ENCODE data around the gene RAD52. TPM values are rescaled to one million over a fixed set of nuclear protein-coding genes. Genes with fewer than 3 reads are reported as not detected.
A peak's percentile ranks its signal among the peaks of the same experiment; 100 is the strongest.

Gene RAD52
- total RNA-seq, 2 donors from 2014 or later = 10.5 to 13.5 TPM

DNA sequence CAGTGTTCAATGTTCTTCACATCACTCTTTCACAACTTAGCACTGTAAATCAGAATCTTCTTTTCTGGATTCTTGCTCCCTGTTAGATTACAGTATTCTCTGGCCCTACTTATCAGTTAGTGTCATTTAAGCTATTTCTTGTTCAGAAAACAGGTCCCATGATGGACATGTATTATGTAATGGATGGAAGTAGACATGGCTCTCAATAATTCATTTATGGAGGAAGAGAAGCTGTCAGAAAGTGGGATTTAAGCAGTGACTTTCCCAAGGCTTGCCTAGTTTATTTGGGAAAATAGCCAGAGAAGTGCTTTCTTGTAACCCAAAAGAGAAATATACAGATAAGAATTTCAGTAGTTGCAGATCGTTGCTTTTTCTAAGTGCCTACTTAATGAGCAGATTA is 43.2 kb upstream of the RAD52 start:
- H3K4me3 ChIP-seq = no peak overlapping the region
- no peaks in the 10 kb centered on the region for H3K9me3 ChIP-seq
- ATAC-seq (no peak), DNase-seq (no peak)
- no peaks in the 10 kb centered on the region for H3K36me3 ChIP-seq (replicated peaks in 1 of 2; ENCODE audit: insufficient read depth in 1 of 2, low read depth in 2 of 2)
- H3K4me1 ChIP-seq = peaks cover 39% of the 10 kb centered on the region
- TF ChIP-seq POLR2A (IDR thresholded peaks at IDR 0.05) = no peak
- TF ChIP-seq, protein P1, sequence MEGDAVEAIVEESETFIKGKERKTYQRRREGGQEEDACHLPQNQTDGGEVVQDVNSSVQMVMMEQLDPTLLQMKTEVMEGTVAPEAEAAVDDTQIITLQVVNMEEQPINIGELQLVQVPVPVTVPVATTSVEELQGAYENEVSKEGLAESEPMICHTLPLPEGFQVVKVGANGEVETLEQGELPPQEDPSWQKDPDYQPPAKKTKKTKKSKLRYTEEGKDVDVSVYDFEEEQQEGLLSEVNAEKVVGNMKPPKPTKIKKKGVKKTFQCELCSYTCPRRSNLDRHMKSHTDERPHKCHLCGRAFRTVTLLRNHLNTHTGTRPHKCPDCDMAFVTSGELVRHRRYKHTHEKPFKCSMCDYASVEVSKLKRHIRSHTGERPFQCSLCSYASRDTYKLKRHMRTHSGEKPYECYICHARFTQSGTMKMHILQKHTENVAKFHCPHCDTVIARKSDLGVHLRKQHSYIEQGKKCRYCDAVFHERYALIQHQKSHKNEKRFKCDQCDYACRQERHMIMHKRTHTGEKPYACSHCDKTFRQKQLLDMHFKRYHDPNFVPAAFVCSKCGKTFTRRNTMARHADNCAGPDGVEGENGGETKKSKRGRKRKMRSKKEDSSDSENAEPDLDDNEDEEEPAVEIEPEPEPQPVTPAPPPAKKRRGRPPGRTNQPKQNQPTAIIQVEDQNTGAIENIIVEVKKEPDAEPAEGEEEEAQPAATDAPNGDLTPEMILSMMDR (IDR thresholded peaks at IDR 0.05) = no peak
- intact Hi-C loops (cut with DNase I) = no loop called here
- peak overlapping the region in 1 of 4 donors; percentile 98 for H3K27ac ChIP-seq
- 9 to 19% methylated on average over 1 of the region's 1 CpG for WGBS, 2 donors
- no peaks in the 10 kb centered on the region for H3K27me3 ChIP-seq

DNA sequence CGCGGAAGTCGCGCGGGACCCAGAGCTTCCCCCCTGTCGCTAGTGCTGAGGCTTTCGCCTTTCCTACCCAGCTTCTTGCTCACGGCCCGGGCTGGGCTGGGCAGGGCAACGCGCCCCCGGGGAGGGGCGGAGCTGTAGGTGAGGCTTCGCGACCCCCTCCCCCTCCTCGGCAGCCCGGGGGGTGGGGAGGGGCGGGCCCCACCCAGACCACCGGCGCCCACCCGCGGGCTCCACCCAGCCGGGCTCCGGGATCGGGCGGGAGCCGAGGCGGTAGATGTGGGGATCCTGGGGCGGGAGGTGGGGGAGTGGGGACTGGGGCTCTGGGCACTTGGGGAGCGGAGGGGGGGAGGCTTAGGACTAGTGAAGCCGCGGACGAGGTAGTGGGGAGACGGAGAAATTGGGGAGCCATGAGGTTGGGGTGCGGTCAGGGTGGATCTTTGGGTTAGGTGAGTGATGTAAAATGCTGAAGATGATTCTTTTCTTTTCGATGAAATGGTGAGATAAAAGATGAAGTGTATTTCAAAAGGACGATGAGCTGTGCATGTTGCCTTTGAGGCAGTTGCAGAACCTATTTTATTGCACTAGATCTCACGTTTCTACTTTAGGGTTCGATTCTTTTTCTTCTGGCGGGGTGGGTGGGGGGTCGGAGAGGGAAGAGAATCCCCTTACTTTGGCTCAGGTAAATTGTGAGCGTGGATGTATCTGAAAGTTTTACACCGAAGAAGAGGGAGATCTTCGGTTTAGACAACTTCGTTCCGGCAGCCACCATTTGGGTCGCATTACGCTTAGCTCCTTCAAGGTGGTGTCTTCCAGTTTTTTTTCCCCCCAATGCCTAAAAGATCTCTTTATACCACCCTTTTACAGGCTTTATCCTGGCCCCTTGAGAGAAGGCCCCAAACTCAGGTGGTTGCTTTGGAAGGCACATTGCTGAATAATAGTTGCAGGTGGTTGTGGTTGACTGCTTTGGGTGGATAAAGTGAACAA is 42.1 kb upstream of the RAD52 start:
- peak; percentile 49 for ATAC-seq

DNA sequence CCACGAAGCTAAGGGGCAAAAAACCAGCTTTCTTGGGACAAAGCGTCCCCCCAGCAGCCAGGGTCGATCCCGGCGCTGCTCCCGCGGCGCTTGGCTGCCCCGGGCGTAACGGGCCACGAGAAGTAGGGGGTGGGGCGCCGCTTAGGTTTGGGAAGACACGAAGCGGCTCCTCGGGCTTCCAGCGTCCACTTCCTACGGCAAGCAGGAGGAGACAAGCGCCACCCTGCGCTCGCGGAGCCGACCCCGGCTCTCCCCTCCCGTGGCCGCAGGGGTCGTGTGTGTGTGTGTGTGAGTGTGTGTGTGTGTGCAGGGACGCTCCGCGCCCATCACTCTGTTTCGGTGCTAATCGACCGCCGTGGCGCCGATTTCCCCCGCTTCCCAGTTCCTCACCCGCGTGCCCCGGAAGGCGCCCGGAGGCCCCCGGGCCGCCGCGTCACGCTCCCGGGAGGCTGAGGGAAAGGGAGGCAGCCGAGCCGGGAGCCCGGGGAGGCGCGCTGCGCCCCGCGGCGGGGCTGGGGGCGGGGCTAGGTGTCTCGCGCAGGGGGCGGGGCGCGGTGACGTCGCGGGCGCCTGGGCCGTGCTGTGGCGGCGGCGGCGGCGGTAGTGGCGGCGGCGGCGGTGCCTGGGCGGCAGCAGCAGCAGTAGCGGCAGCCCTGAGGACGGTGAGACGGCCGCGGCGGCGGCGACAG is 41.3 kb upstream of the RAD52 start, which contains the start of gene ERC1:
Gene ERC1, plus strand, starts transcription at position 563 of the 689 bp plus-strand sequence. CDS start 36,681 bp downstream, outside the sequence.
- peak; percentile 87 to 93 (median 90) for DNase-seq
- TF ChIP-seq, protein P1 (IDR thresholded peaks at IDR 0.05) = peak in 2 of 7 experiments; percentile 6 to 17
- TF ChIP-seq POLR2A (IDR thresholded peaks at IDR 0.05) = peak; percentile 72 to 92 (median 91)
- 1% methylated on average over 38 of the region's 87 CpGs; no CpG with 5 or more reads in 1 of the 2 donors for WGBS, 2 donors

More for the DNA sequence above, 42.1 kb upstream of the RAD52 start:
- DNase-seq = no peak
- H3K27ac ChIP-seq = peak overlapping the region; percentile 87 to 99 (median 98)
- H3K36me3 ChIP-seq (replicated peaks in 1 of 2; ENCODE audit: insufficient read depth in 1 of 2, low read depth in 2 of 2) = no peaks in the 10 kb centered on the region
- H3K9me3 ChIP-seq = no peaks in the 10 kb centered on the region
- TF ChIP-seq, protein P1 (IDR thresholded peaks at IDR 0.05) = no peak
- peak in 1 of 3 donors; percentile 17 for TF ChIP-seq POLR2A (IDR thresholded peaks at IDR 0.05)
- 5 to 7% methylated on average over 20 to 30 of the region's 48 CpGs for WGBS, 2 donors
- peak overlapping the region; percentile 85 to 88 for H3K4me3 ChIP-seq
- H3K27me3 ChIP-seq = no peaks in the 10 kb centered on the region
- intact Hi-C loops (cut with DNase I) = no loop called here
- H3K4me1 ChIP-seq = peaks cover 39% of the 10 kb centered on the region

DNA sequence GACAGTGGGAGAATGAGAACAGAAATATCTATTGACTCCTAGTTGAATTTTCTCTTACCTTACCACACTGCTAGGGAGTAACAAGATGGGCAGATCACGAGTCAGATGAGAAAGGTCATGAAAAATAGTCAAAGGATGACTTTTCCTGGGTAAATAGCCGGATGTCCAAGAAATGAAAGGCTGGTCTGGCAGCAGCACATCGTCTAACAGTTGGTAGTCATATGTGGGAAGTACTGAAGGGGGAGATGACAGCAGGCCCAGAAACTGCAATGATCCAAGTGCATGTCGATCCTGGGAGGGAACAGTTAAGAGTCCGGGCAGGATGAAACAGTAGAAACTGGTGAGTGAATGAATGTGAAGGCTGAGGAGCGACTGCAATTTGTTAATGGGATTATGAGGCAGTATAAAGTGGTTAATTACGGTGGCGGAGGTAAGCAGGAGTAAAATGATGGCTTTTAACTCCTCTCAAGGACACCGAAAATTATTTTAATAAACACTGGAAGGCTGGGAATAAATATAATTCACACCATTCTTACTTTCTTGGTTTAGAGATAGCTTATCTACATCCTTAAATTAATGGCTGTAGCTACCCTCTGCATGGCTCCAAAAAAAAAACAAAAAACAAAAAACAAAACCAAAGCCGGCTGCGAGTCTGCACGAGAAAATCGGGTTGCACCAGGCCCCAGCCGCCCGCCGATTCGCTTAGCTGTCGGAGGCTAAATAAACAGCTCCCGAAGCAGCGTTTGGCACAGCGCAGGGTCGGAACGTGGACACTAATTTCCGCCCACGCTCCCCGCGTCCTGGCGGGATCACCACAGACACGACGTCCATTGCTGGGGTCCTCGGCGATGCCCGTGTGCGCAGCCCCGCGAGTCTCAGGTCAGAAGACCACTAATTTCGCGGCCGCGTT is 40.5 kb upstream of the RAD52 start:
- H3K27me3 ChIP-seq = no peaks in the 10 kb centered on the region
- WGBS, 2 donors = 1% methylated on average over 23 to 40 of the region's 40 CpGs
- no peak for TF ChIP-seq POLR2A (IDR thresholded peaks at IDR 0.05)
- TF ChIP-seq, protein P1 (IDR thresholded peaks at IDR 0.05) = no peak
- H3K27ac ChIP-seq = peak overlapping the region; percentile 87 to 99 (median 98)
- H3K4me3 ChIP-seq = peak overlapping the region; percentile 38 to 47
- H3K9me3 ChIP-seq = no peaks in the 10 kb centered on the region
- no peaks in the 10 kb centered on the region for H3K36me3 ChIP-seq (replicated peaks in 1 of 2; ENCODE audit: insufficient read depth in 1 of 2, low read depth in 2 of 2)
- DNase-seq (peak; percentile 71 to 79 (median 76)), ATAC-seq (peak; percentile 47)
- intact Hi-C loops (cut with DNase I) = no loop called here
- peaks cover 37% of the 10 kb centered on the region for H3K4me1 ChIP-seq

More for the DNA sequence above, 41.3 kb upstream of the RAD52 start, which contains the start of gene ERC1:
- H3K4me1 ChIP-seq = peaks cover 39% of the 10 kb centered on the region
- H3K27me3 ChIP-seq = no peaks in the 10 kb centered on the region
- intact Hi-C loops (cut with DNase I) = no loop called here
- ATAC-seq = peak; percentile 95
- no peaks in the 10 kb centered on the region for H3K36me3 ChIP-seq (replicated peaks in 1 of 2; ENCODE audit: insufficient read depth in 1 of 2, low read depth in 2 of 2)
- H3K4me3 ChIP-seq = peak within 1 kb of the TSS; percentile 85 to 88
- no peaks in the 10 kb centered on the region for H3K9me3 ChIP-seq
- peak within 1 kb of the TSS; percentile 87 to 99 (median 98) for H3K27ac ChIP-seq

All from body of pancreas (tissue), 4 donors.